WERI-Rb-1 (cell line): ENCODE measurements around the gene KLRC2.

Experiments
- DNase-seq: peaks from one replicate; pipeline ENCODE4 v3.0.0-alpha.2; 2020
- H3K27ac ChIP-seq: fragments of 250-450 bp; sonication (Bioruptor Pico); 2 replicates; pipeline ENCODE4 v1.5.1; 2020; ENCODE audit warnings: mild to moderate bottlenecking, moderate library complexity
- H3K27me3 ChIP-seq: fragments of 250-450 bp; sonication (Bioruptor Pico); 2 replicates; pipeline ENCODE4 v1.5.1; 2021; ENCODE audit warnings: mild to moderate bottlenecking, low read depth, moderate library complexity; ENCODE audit not compliant: insufficient read depth, severe bottlenecking
- H3K36me3 ChIP-seq: fragments of 250-450 bp; sonication (Bioruptor Pico); 2 replicates; pipeline ENCODE4 v1.5.1; 2020; ENCODE audit warnings: mild to moderate bottlenecking, moderate library complexity
- H3K4me3 ChIP-seq: 2 replicates; pipeline ENCODE4 v1.5.1; 2011; ENCODE audit warnings: low read depth, mild to moderate bottlenecking, control low read depth, low read length
- H3K9me3 ChIP-seq: fragments of 250-450 bp; sonication (Bioruptor Pico); 2 replicates; pipeline ENCODE4 v1.5.1; 2021; ENCODE audit warnings: mild to moderate bottlenecking, moderate library complexity; ENCODE audit not compliant: severe bottlenecking
- CTCF ChIP-seq: IDR thresholded peaks from 2 replicates; pipeline ENCODE4 v1.5.1; 2011; ENCODE audit warnings: low read depth, mild to moderate bottlenecking, control low read depth, inconsistent platforms, low read length

KLRC2 gene

GRCh38 chr12:10385166-10385613 lies 50.6 kb downstream of the KLRC2 start:
- H3K4me3 ChIP-seq = no peak overlapping the region
- H3K9me3 ChIP-seq = no peaks in the 10 kb centered on the region
- no peaks in the 10 kb centered on the region for H3K27me3 ChIP-seq
- no peak overlapping the region for H3K27ac ChIP-seq
- no peak for TF ChIP-seq CTCF
- no peak for DNase-seq
- no peaks in the 10 kb centered on the region for H3K36me3 ChIP-seq

GRCh38 chr12:10384191-10384590 lies 51.6 kb downstream of the KLRC2 start:
- no peak for TF ChIP-seq CTCF
- no peaks in the 10 kb centered on the region for H3K36me3 ChIP-seq
- no peak for DNase-seq
- H3K4me3 ChIP-seq = no peak overlapping the region
- no peaks in the 10 kb centered on the region for H3K9me3 ChIP-seq
- H3K27me3 ChIP-seq = no peaks in the 10 kb centered on the region
- no peak overlapping the region for H3K27ac ChIP-seq

- DNase-seq = no peak
- H3K36me3 ChIP-seq = no peaks in the 10 kb centered on the region
- no peaks in the 10 kb centered on the region for H3K27me3 ChIP-seq
- no peaks in the 10 kb centered on the region for H3K9me3 ChIP-seq
- no peak for TF ChIP-seq CTCF
- H3K27ac ChIP-seq = no peak overlapping the region
- no peak overlapping the region for H3K4me3 ChIP-seq
These were observed 53.7 kb downstream of the KLRC2 start for GRCh38 chr12:10381928-10382628.
